Breast epithelium (tissue), 3 donors: ENCODE data around the gene GLIPR2.

Experiments used
- POLR2AphosphoS5 ChIP-seq, 3 donors: sonication (generic); formaldehyde crosslinking; IDR thresholded peaks; one replicate each; pipeline ENCODE4 v1.6.1; 2017; ENCODE audit warnings: antibody characterized with exemption in 3 of 3
- TF ChIP-seq, protein P1 (sequence below), 3 donors: fragments of 450-650 bp; IDR thresholded peaks; one replicate each; pipeline ENCODE4 v1.5.1; 2016 to 2017; ENCODE audit warnings: antibody characterized with exemption in 3 of 3, mild to moderate bottlenecking in 3 of 3, moderate library complexity in 3 of 3

DNA sequence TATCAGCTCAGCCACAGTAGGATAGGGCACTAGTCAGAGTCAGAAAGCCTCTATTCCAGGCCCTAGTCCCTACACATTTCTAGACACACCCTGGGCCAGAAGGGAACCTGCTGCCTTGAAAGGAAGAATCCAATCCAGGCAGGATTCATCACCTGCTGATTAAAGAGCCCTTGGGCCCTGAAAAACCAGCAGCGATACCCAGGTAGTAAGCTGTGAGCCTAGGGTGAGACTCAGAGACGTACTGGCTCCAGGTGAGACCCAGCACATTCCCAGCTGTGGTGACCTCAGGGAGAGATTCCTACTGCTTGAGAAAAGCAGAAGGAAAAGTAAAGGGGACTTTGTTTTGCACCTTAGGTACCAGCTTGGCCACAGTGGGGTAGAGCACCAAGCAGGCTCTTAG lies 37.3 kb downstream of the GLIPR2 start:
- TF ChIP-seq, protein P1, sequence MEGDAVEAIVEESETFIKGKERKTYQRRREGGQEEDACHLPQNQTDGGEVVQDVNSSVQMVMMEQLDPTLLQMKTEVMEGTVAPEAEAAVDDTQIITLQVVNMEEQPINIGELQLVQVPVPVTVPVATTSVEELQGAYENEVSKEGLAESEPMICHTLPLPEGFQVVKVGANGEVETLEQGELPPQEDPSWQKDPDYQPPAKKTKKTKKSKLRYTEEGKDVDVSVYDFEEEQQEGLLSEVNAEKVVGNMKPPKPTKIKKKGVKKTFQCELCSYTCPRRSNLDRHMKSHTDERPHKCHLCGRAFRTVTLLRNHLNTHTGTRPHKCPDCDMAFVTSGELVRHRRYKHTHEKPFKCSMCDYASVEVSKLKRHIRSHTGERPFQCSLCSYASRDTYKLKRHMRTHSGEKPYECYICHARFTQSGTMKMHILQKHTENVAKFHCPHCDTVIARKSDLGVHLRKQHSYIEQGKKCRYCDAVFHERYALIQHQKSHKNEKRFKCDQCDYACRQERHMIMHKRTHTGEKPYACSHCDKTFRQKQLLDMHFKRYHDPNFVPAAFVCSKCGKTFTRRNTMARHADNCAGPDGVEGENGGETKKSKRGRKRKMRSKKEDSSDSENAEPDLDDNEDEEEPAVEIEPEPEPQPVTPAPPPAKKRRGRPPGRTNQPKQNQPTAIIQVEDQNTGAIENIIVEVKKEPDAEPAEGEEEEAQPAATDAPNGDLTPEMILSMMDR (IDR thresholded peaks at IDR 0.05) = no peak
- no peak for TF ChIP-seq POLR2AphosphoS5 (IDR thresholded peaks at IDR 0.05)
